NOMO-1 treated with DMSO at 0.1 percent for 48 hours (cell line): Measurements from ENCODE around the gene PSG2.
"Not testable (repeated sequence)": the region's sequence is repeated elsewhere in the genome, so short reads cannot be mapped to it uniquely, and the experiment has no call there.

Source experiments
- DNase-seq: peaks from one replicate; lab custom pipeline; 2025; ENCODE audit not compliant: unreplicated experiment; lab: John Stamatoyannopoulos, UW

PSG2 gene

DNA sequence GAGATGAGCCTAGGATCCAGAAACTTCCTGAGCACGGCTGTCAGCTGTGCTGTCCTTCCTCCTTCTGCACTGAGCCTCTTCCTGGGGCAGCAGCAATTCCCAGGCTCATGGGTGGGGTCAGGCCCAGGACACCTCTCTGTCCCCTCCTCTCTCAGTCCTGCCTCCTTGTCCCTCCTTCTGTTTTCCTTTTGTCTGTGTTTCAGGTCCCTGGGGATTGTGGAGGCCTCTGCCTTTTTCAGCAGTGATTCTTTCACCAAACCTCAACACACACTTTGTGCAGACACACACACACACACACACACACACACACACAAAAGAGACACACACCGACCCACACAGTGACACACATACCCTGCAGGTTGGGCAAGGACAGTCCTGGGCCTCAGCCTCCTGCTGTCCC lies at the start of gene PSG2:
TSS of gene PSG2 (minus strand) at position 101 of the 400 bp plus-strand sequence. CDS start 132 bp downstream, outside the sequence.
- not testable (repeated sequence) for DNase-seq

GRCh38 chr19:43131281-43131842 lies 48.9 kb upstream of the PSG2 start:
- not testable (repeated sequence) for DNase-seq

DNA sequence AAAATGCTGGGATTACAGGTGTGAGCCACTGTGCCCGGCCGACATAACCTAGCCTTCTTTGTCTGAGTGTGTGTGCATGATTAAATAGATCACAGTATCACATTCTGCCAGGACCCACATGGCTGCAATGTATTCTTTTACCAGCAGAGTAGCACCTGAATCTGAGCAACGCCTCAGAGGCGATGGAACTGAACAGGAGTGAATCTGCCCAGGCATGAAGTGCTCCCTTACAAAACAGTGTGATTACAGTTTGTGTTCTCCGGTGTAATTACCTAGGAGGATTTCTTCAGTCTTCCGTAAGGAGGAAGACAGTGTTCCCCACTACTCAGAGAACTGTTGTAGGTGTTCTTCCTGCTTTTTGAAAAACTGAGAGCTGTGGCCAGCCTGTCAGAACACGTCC lies 46.7 kb upstream of the PSG2 start:
- DNase-seq, result not testable (repeated sequence)

GRCh38 chr19:43127336-43127735 lies 44.8 kb upstream of the PSG2 start:
- not testable (repeated sequence) for DNase-seq

GRCh38 chr19:43126720-43127119 lies 44.2 kb upstream of the PSG2 start:
- no peak for DNase-seq

DNA sequence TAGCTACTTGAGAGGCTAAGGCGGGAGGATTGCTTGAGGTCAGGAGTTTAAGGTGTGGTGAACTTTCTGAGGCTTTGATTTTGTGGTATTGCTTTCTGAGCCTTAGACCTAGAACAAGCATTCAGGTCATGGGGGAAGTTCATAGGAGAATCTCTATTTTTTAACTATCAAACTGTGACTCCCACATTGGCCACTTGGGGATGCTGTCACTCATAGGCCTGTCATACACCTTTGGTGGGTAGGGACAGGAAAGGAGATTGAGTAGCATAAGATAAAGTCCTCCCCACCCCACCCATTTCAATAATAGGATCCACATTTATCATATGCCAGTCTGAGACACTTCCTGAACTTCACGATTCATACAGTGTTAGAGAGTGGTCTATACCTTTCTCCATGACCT lies 41.9 kb upstream of the PSG2 start:
- no peak for DNase-seq

GRCh38 chr19:43120433-43121026 lies 38.0 kb upstream of the PSG2 start:
- DNase-seq, result not testable (repeated sequence)

GRCh38 chr19:43119526-43119925 lies 37.0 kb upstream of the PSG2 start:
- not testable (repeated sequence) for DNase-seq

- DNase-seq, result not testable (repeated sequence)
These were observed 33.9 kb upstream of the PSG2 start for GRCh38 chr19:43116421-43116820.

DNA sequence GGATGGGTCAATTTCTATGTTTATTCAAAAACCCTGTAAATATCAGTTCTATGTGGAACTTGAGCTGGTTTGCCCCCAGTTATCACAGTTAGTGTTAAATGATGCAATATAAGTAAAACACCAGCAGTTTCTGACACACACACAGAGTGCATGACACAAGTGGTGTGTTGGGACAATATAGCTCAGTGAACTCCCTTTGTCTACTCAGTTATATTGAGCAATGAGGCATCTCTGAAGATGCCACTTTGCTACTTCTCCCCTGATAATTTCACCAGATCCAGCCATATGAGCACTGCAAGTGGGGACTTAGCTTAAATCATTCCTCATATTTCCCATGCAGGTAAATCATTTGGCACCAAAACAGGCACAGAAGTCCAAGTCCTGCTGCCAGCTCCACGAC lies 33.0 kb upstream of the PSG2 start:
- DNase-seq, result not testable (repeated sequence)

DNA sequence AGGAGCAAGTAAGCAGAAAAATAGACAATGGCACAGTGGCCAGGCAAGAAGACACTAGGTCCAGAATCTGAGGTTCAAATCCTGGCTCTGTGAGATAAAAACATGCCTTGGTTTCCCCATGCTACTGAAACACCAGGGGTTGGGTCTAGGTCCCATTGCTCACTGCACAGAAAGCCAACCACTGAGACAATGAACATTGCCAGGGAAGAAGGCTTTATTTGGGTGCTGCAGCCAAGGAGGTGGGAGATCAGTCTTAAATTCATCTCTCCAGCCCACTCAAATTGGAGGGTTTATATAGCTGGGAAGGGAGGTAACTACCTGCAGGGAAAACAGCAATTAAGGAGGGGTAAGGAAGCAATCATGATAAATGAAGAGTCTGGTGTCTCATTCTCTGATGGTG lies 32.6 kb upstream of the PSG2 start:
- DNase-seq, result not testable (repeated sequence)

DNA sequence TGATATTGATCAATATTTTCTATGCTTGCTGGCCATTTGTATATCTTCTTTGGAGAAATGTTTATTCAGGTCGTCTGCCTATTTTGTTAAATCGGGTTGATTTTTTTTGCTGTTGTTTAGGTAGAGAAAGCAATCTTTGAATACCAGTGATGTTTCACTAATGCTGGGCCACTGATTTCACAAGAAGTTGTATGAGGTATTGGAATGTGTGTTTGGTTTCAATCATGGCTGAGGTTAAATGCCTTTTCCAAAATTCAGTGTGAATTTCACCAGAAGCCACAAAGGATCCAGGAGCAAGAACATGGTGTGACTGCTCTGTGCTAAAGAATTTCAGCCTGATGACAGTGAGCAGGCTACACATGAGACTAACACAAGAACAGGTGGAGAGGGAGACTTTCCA lies 32.1 kb upstream of the PSG2 start:
- not testable (repeated sequence) for DNase-seq

- not testable (repeated sequence) for DNase-seq
These were observed 24.9 kb upstream of the PSG2 start for GRCh38 chr19:43107401-43107800.

DNA sequence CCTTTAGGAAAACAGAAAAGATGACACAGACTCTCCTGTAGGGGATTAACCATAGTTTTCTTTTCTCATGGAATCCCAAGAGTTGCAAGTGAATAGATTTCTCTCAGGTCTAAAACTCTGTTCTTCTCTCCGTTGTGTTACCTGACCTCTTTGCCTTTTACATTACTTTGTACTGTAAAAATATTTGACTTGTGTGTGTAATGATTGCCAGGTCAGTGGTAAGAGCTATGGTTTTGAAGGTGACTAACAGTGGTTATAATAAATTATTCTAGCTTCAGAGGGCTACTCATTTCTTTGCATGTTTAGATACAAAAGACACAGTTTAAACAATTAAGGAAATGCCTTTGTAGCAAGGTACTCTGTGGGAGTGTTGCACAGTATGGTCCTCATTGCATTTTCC lies 23.0 kb upstream of the PSG2 start:
- DNase-seq, result no peak

DNA sequence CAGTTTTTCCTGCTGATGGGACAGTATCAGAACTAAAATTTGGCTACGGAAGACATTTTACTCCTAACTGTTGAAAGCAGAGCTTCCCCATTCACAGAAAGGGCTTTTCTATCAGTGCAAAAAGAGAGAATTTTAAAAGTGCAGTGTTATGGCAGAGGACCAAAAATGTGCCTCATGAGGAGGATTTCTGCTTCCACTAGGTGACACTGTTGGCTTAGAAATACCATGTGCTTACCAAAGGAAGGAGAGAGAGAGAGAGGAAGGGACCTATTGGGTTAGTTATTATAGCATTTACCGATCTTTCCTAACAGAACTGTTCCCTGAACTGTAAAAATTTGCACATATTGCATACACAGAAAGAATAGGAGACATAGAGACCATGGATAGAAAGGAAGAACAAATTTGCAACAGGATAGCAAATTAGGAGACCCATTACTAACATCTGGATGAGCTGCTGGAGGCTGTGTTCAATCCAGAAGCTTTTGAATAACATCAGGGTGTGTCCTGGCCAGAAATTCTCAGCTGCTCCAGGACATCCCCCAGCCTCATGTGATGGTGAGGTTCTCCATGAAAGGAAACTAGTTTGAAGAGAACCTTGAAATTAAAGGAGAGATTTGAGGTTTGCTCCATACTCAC lies 21.8 kb upstream of the PSG2 start:
- peak; percentile 8 for DNase-seq

DNA sequence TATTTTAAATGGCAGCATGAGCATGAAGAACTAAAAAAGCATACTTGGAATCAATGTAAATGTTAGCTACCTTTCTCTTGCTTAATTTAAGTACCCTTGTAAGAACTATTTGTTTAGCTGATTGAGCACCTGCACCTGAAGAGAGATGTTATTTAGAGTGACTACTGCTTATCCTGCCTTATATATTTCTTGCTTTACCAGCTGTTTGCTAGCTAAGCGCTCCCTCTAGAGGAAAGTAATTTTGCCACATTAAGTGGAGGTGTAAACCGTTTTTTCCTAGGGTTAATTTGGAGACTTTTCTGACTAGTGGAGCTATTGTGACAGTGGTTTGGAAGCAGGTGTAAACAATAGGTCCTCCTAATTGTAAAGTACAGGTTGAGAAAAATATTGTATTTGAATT lies 19.4 kb upstream of the PSG2 start:
- DNase-seq, result no peak

- not testable (repeated sequence) for DNase-seq
These were observed 15.9 kb upstream of the PSG2 start for GRCh38 chr19:43098416-43098815.

DNA sequence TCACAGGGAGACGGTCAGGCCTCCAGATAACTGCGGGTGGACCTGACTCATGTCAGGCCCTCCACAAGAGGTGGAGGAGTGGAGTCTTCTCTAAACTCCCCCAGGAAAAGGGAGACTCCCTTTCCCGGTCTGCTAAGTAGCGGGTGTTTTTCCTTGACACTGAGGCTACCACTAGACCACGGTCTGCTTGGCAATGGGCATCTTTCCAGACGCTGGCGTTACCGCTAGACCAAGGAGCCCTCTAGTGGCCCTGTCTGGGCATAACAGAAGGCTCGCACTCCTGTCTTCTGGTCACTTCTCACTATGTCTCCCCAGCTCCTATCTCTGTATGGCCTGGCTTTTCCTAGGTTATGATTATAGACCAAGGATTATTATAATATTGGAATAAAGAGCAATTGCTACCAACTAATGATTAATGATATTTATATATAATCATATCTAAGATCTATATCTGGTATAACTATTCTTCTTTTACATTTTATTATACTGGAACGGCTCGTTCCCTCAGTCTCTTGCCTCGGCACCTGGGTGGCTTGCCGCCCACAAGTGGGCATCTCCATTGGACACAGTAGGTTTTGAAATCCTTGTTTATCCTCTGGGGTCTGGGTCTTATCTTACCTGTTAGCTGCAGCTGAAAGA lies 5.3 kb upstream of the PSG2 start:
- DNase-seq, result not testable (repeated sequence)

- DNase-seq, result not testable (repeated sequence)
These were observed 3.5 kb upstream of the PSG2 start for GRCh38 chr19:43085796-43086530.

DNA sequence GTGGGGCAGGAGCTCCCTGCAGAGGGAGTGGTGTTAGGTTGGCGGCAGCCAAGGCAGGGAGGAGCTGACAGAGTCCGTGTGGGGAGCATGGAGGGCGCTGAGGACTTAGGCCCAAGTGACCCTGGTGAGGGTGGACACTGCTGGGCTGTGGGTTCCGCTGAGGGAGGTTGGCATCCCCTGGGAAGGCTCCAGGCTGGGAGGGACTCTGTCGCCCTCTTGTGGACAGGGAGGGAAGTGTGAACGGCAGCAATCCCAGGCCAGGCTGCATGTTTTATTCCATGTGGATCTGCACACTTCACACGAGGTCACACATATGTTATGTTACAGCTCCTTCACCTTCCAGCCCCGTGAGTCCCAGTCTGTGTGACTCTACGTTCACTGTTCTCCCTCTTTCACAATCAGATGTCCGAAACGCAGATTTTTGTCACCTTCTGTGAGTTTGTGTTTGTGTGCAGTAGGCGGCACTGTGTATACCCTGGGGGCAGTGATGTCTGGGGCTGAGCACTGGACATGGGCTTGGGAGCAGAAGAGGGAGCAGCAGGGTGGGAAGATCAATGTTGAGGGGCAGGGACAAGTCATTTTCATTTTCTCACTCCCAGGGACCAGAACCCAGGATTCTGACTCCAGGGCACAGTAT lies 1.8 kb upstream of the PSG2 start:
- DNase-seq, result not testable (repeated sequence)

- DNase-seq, result not testable (repeated sequence)
These were observed 1.2 kb upstream of the PSG2 start for GRCh38 chr19:43083721-43084120.
